Aorta (tissue), 5 donors: Measurements from ENCODE around the gene PMM2. TPM values are rescaled to one million over a fixed set of nuclear protein-coding genes. Genes with fewer than 3 reads are reported as not detected.

Experiments
- ATAC-seq: fragments of 200-7000 bp; cut with Tn5 transposase; one replicate; pipeline ENCODE4 v1.9.1; 2022; ENCODE audit warnings: moderate library complexity; ENCODE audit not compliant: low FRiP score
- DNase-seq, 2 donors: peaks; one replicate each; pipeline ENCODE4 v3.0.0-alpha.2; 2020
- H3K27ac ChIP-seq, 2 donors: one replicate each; pipeline ENCODE4 v1.5.1; 2013; ENCODE audit warnings: low read length in 2 of 2, mild to moderate bottlenecking in 2 of 2, moderate library complexity in 2 of 2, control low read depth in 1 of 2, inconsistent platforms in 1 of 2, low read depth in 1 of 2
- H3K27me3 ChIP-seq, 2 donors: one replicate each; pipeline ENCODE4 v1.6.1; 2013; ENCODE audit warnings: control low read depth in 1 of 2, low read length in 1 of 2, mild to moderate bottlenecking in 1 of 2, moderate library complexity in 1 of 2; ENCODE audit not compliant: insufficient read depth in 2 of 2, control insufficient read depth in 1 of 2
- H3K36me3 ChIP-seq, 2 donors: one replicate each; pipeline ENCODE4 v1.6.1; 2013; ENCODE audit warnings: control low read depth in 1 of 2, low read length in 1 of 2, mild to moderate bottlenecking in 1 of 2; ENCODE audit not compliant: insufficient read depth in 2 of 2, control insufficient read depth in 1 of 2
- H3K4me1 ChIP-seq, 2 donors: one replicate each; pipeline ENCODE4 v1.6.1; 2013; ENCODE audit warnings: low read length in 2 of 2, control low read depth in 1 of 2, mild to moderate bottlenecking in 1 of 2, moderate library complexity in 1 of 2; ENCODE audit not compliant: insufficient read depth in 2 of 2, control insufficient read depth in 1 of 2
- H3K4me3 ChIP-seq, 2 donors: one replicate each; pipeline ENCODE4 v1.5.1; 2013; ENCODE audit warnings: low read length in 2 of 2, control low read depth in 1 of 2, mild to moderate bottlenecking in 1 of 2
- H3K9me3 ChIP-seq: one replicate; pipeline ENCODE4 v1.6.1; 2013; ENCODE audit warnings: mild to moderate bottlenecking, low read length; ENCODE audit not compliant: control insufficient read depth
- WGBS, 2 donors: extraction: QIAGEN DNeasy Blood & Tissue Kit; methylation state at CpG; one replicate each; pipeline ENCODE4 v1.1.7; 2013; 5-methylcytosine and 5-hydroxymethylcytosine counted together
- intact Hi-C, 2 donors: fragments of 100-400 bp; cut with DNase I; formaldehyde crosslinking; loops; one replicate each; pipeline versions ENCODE4 v1.14.2 to v1.15.0; 2022
- polyA plus RNA-seq, 2 donors: library from polyadenylated mRNA; stranded (reverse); fragments of 200-250 nt; gene quantifications; one replicate each; pipeline ENCODE4 v1.2.3, GENCODE V29; 2013
- total RNA-seq, 2 donors: library from RNA; stranded (reverse); fragmentation: NEBNext Ultra II Directional; extraction: Animal tissue kit (Norgen Biotek cat#: 25700); gene quantifications; one replicate each; pipeline ENCODE4 v1.2.1, GENCODE V29; 2021
- donor health status: healthy with polysubstance abuse.
- donor health status: Bipolar disorder and iron deficiency.
- donor health status: DM: no; HTN: no; CAD: no.
- donor health status: DM: no; HTN: no; CAD: no.
- donor health status: DM: yes; HTN: yes; CAD: no.

Gene PMM2
- total and polyA plus RNA-seq, 4 donors: 7.8 to 48.4 (median 31.7) TPM

GRCh38 chr16:8818504-8819270 is 21.0 kb downstream of the PMM2 start:
- peaks cover 0 to 11% of the 10 kb centered on the region in 2 donors for H3K36me3 ChIP-seq
- 81 to 87% methylated on average over 10 of the region's 10 CpGs for WGBS, 2 donors
- no peak for ATAC-seq
- no peaks in the 10 kb centered on the region for H3K27me3 ChIP-seq
- H3K4me1 ChIP-seq: no peaks in the 10 kb centered on the region
- no peak for DNase-seq
- H3K27ac ChIP-seq: no peak overlapping the region
- intact Hi-C loops: no loop called here
- H3K9me3 ChIP-seq: no peaks in the 10 kb centered on the region
- no peak overlapping the region for H3K4me3 ChIP-seq

GRCh38 chr16:8819411-8820034 is 21.9 kb downstream of the PMM2 start:
- peaks cover 0 to 7% of the 10 kb centered on the region in 2 donors for H3K36me3 ChIP-seq
- no peaks in the 10 kb centered on the region for H3K9me3 ChIP-seq
- no peaks in the 10 kb centered on the region for H3K4me1 ChIP-seq
- no peak overlapping the region for H3K4me3 ChIP-seq
- H3K27me3 ChIP-seq: no peaks in the 10 kb centered on the region
- intact Hi-C loops: no loop called here
- DNase-seq (no peak), ATAC-seq (no peak)
- H3K27ac ChIP-seq: no peak overlapping the region
- WGBS, 2 donors: 91 to 95% methylated on average over 6 of the region's 6 CpGs

GRCh38 chr16:8822403-8822802 is 24.8 kb downstream of the PMM2 start:
- WGBS, 2 donors: 65 to 75% methylated on average over 3 of the region's 3 CpGs
- DNase-seq: no peak
- Histone ChIP-seq H3K36me3 (peaks cover 0 to 7% of the 10 kb centered on the region in 2 donors), H3K4me3 (no peak overlapping the region), H3K9me3 (no peaks in the 10 kb centered on the region), H3K27ac (no peak overlapping the region), H3K4me1 (no peaks in the 10 kb centered on the region), H3K27me3 (no peaks in the 10 kb centered on the region)
- no peak for ATAC-seq
- intact Hi-C loops: no loop called here

- DNase-seq (no peak), ATAC-seq (no peak)
- WGBS, 2 donors: 71 to 87% methylated on average over 3 of the region's 3 CpGs
- H3K27me3 ChIP-seq: no peaks in the 10 kb centered on the region
- H3K27ac ChIP-seq: no peak overlapping the region
- no peaks in the 10 kb centered on the region for H3K9me3 ChIP-seq
- H3K36me3 ChIP-seq: peaks cover 0 to 2% of the 10 kb centered on the region in 2 donors
- H3K4me3 ChIP-seq: no peak overlapping the region
- intact Hi-C loops: no loop called here
- H3K4me1 ChIP-seq: no peaks in the 10 kb centered on the region
Observed at GRCh38 chr16:8826278-8826879, 28.7 kb downstream of the PMM2 start.

- Histone ChIP-seq H3K36me3 (peaks cover 2% of the 10 kb centered on the region in 2 donors), H3K4me3 (no peak overlapping the region), H3K9me3 (no peaks in the 10 kb centered on the region), H3K27me3 (no peaks in the 10 kb centered on the region), H3K27ac (no peak overlapping the region), H3K4me1 (no peaks in the 10 kb centered on the region)
- intact Hi-C loops: no loop called here
- no peak for DNase-seq
- no peak for ATAC-seq
- 86 to 90% methylated on average over 8 of the region's 8 CpGs for WGBS, 2 donors
Observed at GRCh38 chr16:8828541-8829165, 31.0 kb downstream of the PMM2 start.

GRCh38 chr16:8831450-8831849 is 33.8 kb downstream of the PMM2 start:
- Histone ChIP-seq H3K27ac (no peak overlapping the region), H3K4me3 (no peak overlapping the region), H3K9me3 (no peaks in the 10 kb centered on the region), H3K4me1 (no peaks in the 10 kb centered on the region), H3K36me3 (peaks cover 2% of the 10 kb centered on the region in 2 donors), H3K27me3 (no peaks in the 10 kb centered on the region)
- 75 to 85% methylated on average over 9 of the region's 9 CpGs for WGBS, 2 donors
- DNase-seq (no peak), ATAC-seq (no peak)
- intact Hi-C loops: no loop called here

- no peak for ATAC-seq
- WGBS, 2 donors: 66 to 69% methylated on average over 18 of the region's 18 CpGs
Observed at GRCh38 chr16:8831871-8832716, 34.5 kb downstream of the PMM2 start.

GRCh38 chr16:8832717-8833105 is 35.1 kb downstream of the PMM2 start:
- peaks cover 2% of the 10 kb centered on the region in 2 donors for H3K36me3 ChIP-seq
- H3K4me1 ChIP-seq: no peaks in the 10 kb centered on the region
- DNase-seq: no peak
- no peaks in the 10 kb centered on the region for H3K9me3 ChIP-seq
- intact Hi-C loops: no loop called here
- H3K27me3 ChIP-seq: no peaks in the 10 kb centered on the region
- H3K4me3 ChIP-seq: no peak overlapping the region
- WGBS, 2 donors: 71 to 76% methylated on average over 16 of the region's 16 CpGs
- H3K27ac ChIP-seq: no peak overlapping the region
- no peak for ATAC-seq

More at GRCh38 chr16:8831871-8832716, 34.5 kb downstream of the PMM2 start:
- Histone ChIP-seq H3K27me3 (no peaks in the 10 kb centered on the region), H3K4me1 (no peaks in the 10 kb centered on the region), H3K9me3 (no peaks in the 10 kb centered on the region), H3K27ac (no peak overlapping the region), H3K4me3 (no peak overlapping the region), H3K36me3 (peaks cover 2% of the 10 kb centered on the region in 2 donors)
- intact Hi-C loops: no loop called here
- DNase-seq: no peak
